22Rv1 (cell line): ENCODE measurements around the gene GGT7.

ENCODE experiments used
- H3K27ac ChIP-seq: fragments of 450-650 bp; 2 replicates; pipeline ENCODE4 v1.5.1; 2017
- ZFX ChIP-seq: fragments of 450-650 bp; IDR thresholded peaks from 2 replicates; pipeline ENCODE4 v1.6.1; 2017; ENCODE audit warnings: antibody characterized with exemption, borderline replicate concordance
- TF ChIP-seq, protein P1 (sequence below): fragments of 450-650 bp; IDR thresholded peaks from 2 replicates; pipeline ENCODE4 v1.5.1; 2017; ENCODE audit warnings: mild to moderate bottlenecking

GGT7 gene

DNA sequence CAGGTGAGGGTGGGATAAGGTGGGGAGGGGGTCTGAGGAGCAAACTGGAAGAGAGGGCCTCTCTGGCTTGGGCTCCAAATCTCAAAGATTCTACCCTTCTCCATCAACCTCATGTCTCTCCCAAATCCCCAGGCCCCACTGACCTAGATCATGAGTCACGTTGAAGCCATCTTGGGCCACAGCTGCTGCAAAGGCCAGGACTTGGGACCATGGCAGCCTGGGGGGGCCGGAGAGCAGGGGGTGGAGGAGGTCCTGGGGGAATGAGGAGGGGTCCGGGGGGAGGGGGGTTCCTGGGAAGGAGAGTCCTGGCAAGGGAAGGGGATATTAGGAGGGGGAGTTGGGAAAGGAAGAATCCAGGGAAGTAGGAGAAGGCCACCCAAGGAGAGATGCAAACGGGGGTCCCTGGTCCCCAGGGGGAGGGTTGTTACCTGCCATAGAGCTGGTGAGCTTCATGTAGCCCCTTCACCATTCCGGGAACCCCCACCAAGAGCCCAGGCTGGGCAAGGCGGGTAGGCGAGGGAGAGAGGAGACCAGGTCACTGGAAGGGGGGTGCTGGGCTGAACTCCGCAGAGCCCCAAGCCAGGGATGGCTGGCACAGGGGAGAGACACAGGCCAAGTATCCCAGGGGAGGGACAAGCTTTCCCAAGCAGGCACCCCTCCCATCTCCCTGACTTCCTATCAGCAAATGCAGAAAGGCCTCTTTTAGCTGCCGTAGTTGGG, 12.7 kb downstream of the GGT7 start:
- no peak for TF ChIP-seq ZFX
- TF ChIP-seq, protein P1, sequence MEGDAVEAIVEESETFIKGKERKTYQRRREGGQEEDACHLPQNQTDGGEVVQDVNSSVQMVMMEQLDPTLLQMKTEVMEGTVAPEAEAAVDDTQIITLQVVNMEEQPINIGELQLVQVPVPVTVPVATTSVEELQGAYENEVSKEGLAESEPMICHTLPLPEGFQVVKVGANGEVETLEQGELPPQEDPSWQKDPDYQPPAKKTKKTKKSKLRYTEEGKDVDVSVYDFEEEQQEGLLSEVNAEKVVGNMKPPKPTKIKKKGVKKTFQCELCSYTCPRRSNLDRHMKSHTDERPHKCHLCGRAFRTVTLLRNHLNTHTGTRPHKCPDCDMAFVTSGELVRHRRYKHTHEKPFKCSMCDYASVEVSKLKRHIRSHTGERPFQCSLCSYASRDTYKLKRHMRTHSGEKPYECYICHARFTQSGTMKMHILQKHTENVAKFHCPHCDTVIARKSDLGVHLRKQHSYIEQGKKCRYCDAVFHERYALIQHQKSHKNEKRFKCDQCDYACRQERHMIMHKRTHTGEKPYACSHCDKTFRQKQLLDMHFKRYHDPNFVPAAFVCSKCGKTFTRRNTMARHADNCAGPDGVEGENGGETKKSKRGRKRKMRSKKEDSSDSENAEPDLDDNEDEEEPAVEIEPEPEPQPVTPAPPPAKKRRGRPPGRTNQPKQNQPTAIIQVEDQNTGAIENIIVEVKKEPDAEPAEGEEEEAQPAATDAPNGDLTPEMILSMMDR, result no peak
- H3K27ac ChIP-seq, result no peak overlapping the region

DNA sequence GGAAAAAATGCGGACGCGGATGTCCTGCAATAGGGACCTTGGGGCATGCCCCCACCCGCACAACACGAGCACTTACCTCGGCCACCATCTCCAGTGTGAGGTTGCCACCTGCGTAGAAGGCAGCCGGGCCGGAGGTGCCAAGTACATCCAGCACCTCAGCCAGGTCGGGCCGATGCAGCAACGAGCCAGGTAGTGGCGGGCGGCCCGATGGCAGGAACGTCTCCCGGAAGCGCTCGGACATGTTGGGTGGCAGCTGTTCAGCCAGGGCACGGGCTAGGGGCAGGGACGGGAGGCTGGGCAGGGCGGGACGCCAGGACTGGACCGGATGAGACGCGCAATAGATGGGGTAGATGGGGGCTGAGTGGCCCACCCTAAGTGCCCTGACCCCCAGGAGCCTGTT, 13.3 kb downstream of the GGT7 start:
- H3K27ac ChIP-seq, result no peak overlapping the region

DNA sequence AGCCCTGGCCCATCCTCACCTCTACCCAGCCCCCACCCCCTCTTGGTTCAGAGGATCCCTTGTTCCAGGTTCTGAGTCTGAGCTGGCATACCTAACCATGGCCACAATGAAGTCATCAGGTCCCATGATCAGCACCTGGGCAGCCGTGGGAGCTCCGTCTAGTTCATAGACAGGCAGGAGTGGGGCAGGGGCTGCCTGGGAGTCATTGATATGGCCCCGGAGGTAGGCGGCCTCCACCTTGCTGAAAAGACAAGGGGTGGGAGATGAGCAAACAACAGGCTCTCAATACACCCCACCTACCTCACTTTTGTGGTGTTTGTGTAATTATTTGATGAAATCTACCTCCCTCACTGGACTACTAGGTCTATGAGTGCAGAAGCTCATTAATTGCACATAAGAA, 20.4 kb downstream of the GGT7 start:
- TF ChIP-seq, protein P1, result no peak
- TF ChIP-seq ZFX, result no peak
- H3K27ac ChIP-seq, result no peak overlapping the region

More for the DNA sequence above, 13.3 kb downstream of the GGT7 start:
- TF ChIP-seq, protein P1, result no peak
- TF ChIP-seq ZFX, result no peak

DNA sequence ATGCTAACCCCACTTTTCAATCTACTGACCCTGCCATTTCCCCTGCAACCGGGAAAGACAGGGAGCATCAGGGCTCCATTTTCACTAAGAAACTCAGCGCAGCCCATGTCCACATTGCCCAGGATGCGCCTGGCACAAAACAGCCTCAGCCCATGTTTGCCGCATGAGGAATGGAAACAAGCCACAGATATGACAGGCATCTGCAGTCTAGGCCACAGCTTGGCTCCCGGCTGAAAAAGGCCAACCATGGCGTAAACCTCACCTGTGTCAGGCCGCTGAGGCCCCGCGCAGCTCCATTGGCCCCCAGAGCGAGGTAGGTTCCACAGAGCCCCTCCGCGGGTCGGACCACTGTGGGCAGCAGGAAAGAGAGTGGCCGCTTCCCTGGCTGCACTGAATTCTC, 21.7 kb downstream of the GGT7 start:
- TF ChIP-seq, protein P1, result no peak
- TF ChIP-seq ZFX, result no peak
- no peak overlapping the region for H3K27ac ChIP-seq

DNA sequence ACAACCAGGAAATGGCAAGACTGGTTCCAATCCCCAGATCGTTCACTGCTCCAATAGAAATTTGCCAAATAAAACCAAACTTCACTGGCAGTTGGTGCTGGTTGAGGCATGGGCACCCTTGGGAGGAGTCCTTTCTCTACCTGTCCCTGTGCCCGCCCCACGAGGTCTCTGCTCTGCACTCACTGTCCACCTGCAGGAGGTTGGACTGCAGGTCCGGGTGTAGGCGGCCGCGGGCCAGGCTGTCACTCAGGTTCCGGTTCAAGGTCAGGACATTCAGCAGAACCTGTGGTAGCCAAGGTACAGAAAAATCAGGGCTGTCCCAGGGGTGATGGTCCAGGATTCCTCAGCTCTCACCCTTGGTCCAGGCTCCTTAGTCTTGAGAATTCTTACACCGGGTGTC, 22.9 kb downstream of the GGT7 start:
- H3K27ac ChIP-seq, result no peak overlapping the region
- TF ChIP-seq, protein P1, result no peak
- TF ChIP-seq ZFX, result no peak

DNA sequence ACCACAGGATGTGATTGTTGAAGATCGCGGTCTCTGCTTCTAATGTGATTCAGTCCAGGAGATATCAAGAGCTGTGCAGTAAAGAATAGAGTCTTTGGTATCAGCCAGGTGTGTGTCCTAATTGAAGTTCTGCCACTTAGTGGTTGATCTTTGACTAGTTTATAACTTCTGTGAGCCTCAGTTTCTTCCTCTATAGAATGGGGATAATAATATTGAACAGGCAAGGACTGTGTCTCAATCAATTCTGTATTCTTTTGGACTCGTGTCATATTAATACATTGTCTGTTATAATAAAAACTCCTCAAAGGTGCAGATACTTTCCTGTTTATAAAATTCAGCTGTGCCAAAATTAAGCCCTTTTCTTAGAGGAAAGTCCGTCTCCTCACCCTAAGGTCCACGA, 24.1 kb downstream of the GGT7 start:
- TF ChIP-seq, protein P1, result no peak
- no peak for TF ChIP-seq ZFX
- H3K27ac ChIP-seq, result no peak overlapping the region

DNA sequence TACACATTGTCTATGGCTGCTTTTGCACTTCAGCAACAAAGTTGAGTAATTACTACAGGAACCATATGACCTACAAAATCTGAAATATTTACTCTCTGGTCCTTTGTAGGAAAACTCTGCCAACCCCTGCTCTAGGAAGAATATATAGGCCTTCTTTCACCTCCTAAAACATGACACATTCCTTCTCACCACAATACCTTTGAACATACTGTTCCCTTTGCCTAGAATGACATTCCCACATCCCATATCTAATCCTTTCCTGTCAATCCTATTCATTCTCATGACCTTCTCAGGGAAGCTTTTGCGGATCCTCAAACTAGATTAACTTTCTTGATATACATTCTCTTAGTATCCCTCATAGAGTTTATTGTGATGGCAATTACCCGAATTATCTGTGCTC, 29.2 kb downstream of the GGT7 start:
- H3K27ac ChIP-seq, result no peak overlapping the region
- TF ChIP-seq, protein P1, result no peak
- no peak for TF ChIP-seq ZFX
